PC-3 (cell line): ENCODE measurements around the gene TLE3. TPM values are rescaled to one million over a fixed set of nuclear protein-coding genes. Genes with fewer than 3 reads are reported as not detected.

ENCODE experiments used
- ATAC-seq: fragments of 200-7000 bp; cut with Tn5 transposase; 2 replicates; pipeline ENCODE4 v1.9.1; 2020; ENCODE audit warnings: mild to moderate bottlenecking, moderate library complexity
- BruUV-seq: library from RNA; stranded (reverse); fragments of 400-500 nt; replicated peaks from 2 replicates; lab custom pipeline; 2021; lab: Mats Ljungman, UMichigan
- CTCF ChIA-PET: fragments of 300-600 bp; sonication (Branson Sonifier 250); formaldehyde crosslinking; loops from one replicate; lab custom pipeline; 2022; ENCODE audit warnings: antibody characterized with exemption; lab: Charles Lee
- POLR2A ChIA-PET: fragments of 300-600 bp; sonication (Branson Sonifier 250); formaldehyde crosslinking; loops from one replicate; lab custom pipeline; 2022; ENCODE audit warnings: antibody characterized with exemption; ENCODE audit not compliant: unreplicated experiment; lab: Charles Lee
- DNase-seq: peaks from one replicate; pipeline ENCODE4 v3.0.0-alpha.2; 2015
- H2AFZ ChIP-seq: fragments of 300-600 bp; sonication (generic); 2 replicates; pipeline ENCODE4 v1.6.0; 2016; ENCODE audit warnings: antibody characterized with exemption, low read length
- H3F3A ChIP-seq: fragments of 300-600 bp; sonication (generic); one replicate; pipeline ENCODE4 v1.6.0; 2017; ENCODE audit warnings: antibody characterized with exemption, low read length, control low read depth, mild to moderate bottlenecking; ENCODE audit not compliant: unreplicated experiment
- H3K27ac ChIP-seq: fragments of 300-600 bp; sonication (generic); 2 replicates; pipeline ENCODE4 v1.5.1; 2016; ENCODE audit warnings: mild to moderate bottlenecking, low read length
- H3K27me3 ChIP-seq: fragments of 300-600 bp; sonication (generic); 2 replicates; pipeline ENCODE4 v1.6.1; 2016; ENCODE audit warnings: low read length, mixed read lengths
- H3K36me3 ChIP-seq: fragments of 300-600 bp; sonication (generic); 2 replicates; pipeline ENCODE4 v1.6.1; 2016; ENCODE audit warnings: low read depth, mixed run types, low read length, mixed read lengths
- H3K4me1 ChIP-seq: fragments of 300-600 bp; sonication (generic); 2 replicates; pipeline ENCODE4 v1.5.1; 2016; ENCODE audit warnings: low read length; ENCODE audit not compliant: insufficient read depth
- H3K4me2 ChIP-seq: fragments of 300-600 bp; sonication (generic); 2 replicates; pipeline ENCODE4 v1.6.0; 2016; ENCODE audit warnings: low read length
- H3K4me3 ChIP-seq: fragments of 300-600 bp; sonication (generic); 2 replicates; pipeline ENCODE4 v1.5.1; 2016; ENCODE audit warnings: mild to moderate bottlenecking, low read length, mixed read lengths
- H3K79me2 ChIP-seq: fragments of 300-600 bp; sonication (generic); 2 replicates; pipeline ENCODE4 v1.6.1; 2017; ENCODE audit warnings: low read length, mixed read lengths
- H3K9ac ChIP-seq: fragments of 300-600 bp; sonication (generic); 2 replicates; pipeline ENCODE4 v1.6.0; 2016; ENCODE audit warnings: mild to moderate bottlenecking, low read length
- H3K9me2 ChIP-seq: fragments of 300-600 bp; sonication (generic); replicated peaks from 2 replicates; pipeline ENCODE4 v1.6.1; 2016; ENCODE audit warnings: mixed run types, low read length, mixed read lengths
- H3K9me3 ChIP-seq: fragments of 300-600 bp; sonication (generic); 2 replicates; pipeline ENCODE4 v1.6.1; 2016; ENCODE audit warnings: low read length, mixed read lengths
- H4K20me1 ChIP-seq: fragments of 300-600 bp; sonication (generic); 2 replicates; pipeline ENCODE4 v1.6.1; 2016; ENCODE audit warnings: low read length, mixed read lengths
- CTCF ChIP-seq: fragments of 300-600 bp; sonication (generic); conservative IDR thresholded peaks from 2 replicates; pipeline ENCODE4 v1.5.1; 2017; ENCODE audit warnings: antibody characterized with exemption, low read depth, mild to moderate bottlenecking, low read length
- EZH2 ChIP-seq: fragments of 300-600 bp; sonication (generic); IDR thresholded peaks from one replicate; pipeline ENCODE4 v1.6.1; 2017; ENCODE audit warnings: antibody characterized with exemption, mild to moderate bottlenecking, low read length; ENCODE audit not compliant: unreplicated experiment
- EZH2phosphoT487 ChIP-seq: fragments of 300-600 bp; sonication (generic); IDR thresholded peaks from 2 replicates; pipeline ENCODE4 v1.6.1; 2018; ENCODE audit warnings: mild to moderate bottlenecking, antibody characterized with exemption, low read length, borderline replicate concordance
- intact Hi-C: fragments of 100-400 bp; cut with micrococcal nuclease; formaldehyde crosslinking; loops from 2 replicates; pipeline ENCODE4 v1.9.0; 2023
- total RNA-seq: library from RNA; depleted of rRNA; stranded (reverse); fragments of >200 nt; gene quantifications from 2 replicates; pipeline ENCODE4 v1.2.3, GENCODE V29; 2014

The TLE3 gene
- total RNA-seq, 1 experiment from 2014 or later = 72.5 TPM

GRCh38 chr15:70004826-70005225 lies 92.9 kb downstream of the TLE3 start:
- H3K36me3 ChIP-seq = no peaks in the 10 kb centered on the region
- no peaks in the 10 kb centered on the region for H3F3A ChIP-seq
- ATAC-seq (no peak), DNase-seq (no peak)
- H3K9me3 ChIP-seq = no peaks in the 10 kb centered on the region
- no peak overlapping the region for H3K27ac ChIP-seq
- no peaks in the 10 kb centered on the region for H3K4me1 ChIP-seq
- H3K27me3 ChIP-seq = no peaks in the 10 kb centered on the region
- H4K20me1 ChIP-seq = no peaks in the 10 kb centered on the region
- H3K79me2 ChIP-seq = no peaks in the 10 kb centered on the region
- intact Hi-C loops = no loop called here
- H3K4me3 ChIP-seq = no peak overlapping the region
- no TSS peak for BruUV-seq
- no peak overlapping the region for H3K9ac ChIP-seq
- H3K9me2 ChIP-seq = no peaks in the 10 kb centered on the region
- H2AFZ ChIP-seq = no peak overlapping the region
- no peak overlapping the region for H3K4me2 ChIP-seq
- TF ChIP-seq CTCF (no peak), EZH2phosphoT487 (no peak), EZH2 (no peak)
- ChIA-PET CTCF (no interaction called here), POLR2A (no interaction called here)

GRCh38 chr15:70002897-70003296 lies 94.8 kb downstream of the TLE3 start:
- ATAC-seq = no peak
- CTCF ChIA-PET = no interaction called here

More at GRCh38 chr15:70002897-70003296, 94.8 kb downstream of the TLE3 start:
- no peaks in the 10 kb centered on the region for H3K9me3 ChIP-seq
- no peaks in the 10 kb centered on the region for H4K20me1 ChIP-seq
- no peak for DNase-seq
- H3K36me3 ChIP-seq = no peaks in the 10 kb centered on the region
- no peak overlapping the region for H3K4me3 ChIP-seq
- no peaks in the 10 kb centered on the region; the same call in 1 of the 2 replicates for H3K4me1 ChIP-seq
- H3K27ac ChIP-seq = no peak overlapping the region
- BruUV-seq = no TSS peak
- H3K4me2 ChIP-seq = no peak overlapping the region
- no peaks in the 10 kb centered on the region for H3K27me3 ChIP-seq
- H2AFZ ChIP-seq = no peak overlapping the region
- POLR2A ChIA-PET = no interaction called here
- H3F3A ChIP-seq = no peaks in the 10 kb centered on the region
- intact Hi-C loops = no loop called here
- TF ChIP-seq EZH2phosphoT487 (no peak), EZH2 (no peak), CTCF (no peak)
- no peaks in the 10 kb centered on the region for H3K79me2 ChIP-seq
- H3K9ac ChIP-seq = no peak overlapping the region
- no peaks in the 10 kb centered on the region for H3K9me2 ChIP-seq
